ENCODE results near the gene ZFP57.

DNA sequence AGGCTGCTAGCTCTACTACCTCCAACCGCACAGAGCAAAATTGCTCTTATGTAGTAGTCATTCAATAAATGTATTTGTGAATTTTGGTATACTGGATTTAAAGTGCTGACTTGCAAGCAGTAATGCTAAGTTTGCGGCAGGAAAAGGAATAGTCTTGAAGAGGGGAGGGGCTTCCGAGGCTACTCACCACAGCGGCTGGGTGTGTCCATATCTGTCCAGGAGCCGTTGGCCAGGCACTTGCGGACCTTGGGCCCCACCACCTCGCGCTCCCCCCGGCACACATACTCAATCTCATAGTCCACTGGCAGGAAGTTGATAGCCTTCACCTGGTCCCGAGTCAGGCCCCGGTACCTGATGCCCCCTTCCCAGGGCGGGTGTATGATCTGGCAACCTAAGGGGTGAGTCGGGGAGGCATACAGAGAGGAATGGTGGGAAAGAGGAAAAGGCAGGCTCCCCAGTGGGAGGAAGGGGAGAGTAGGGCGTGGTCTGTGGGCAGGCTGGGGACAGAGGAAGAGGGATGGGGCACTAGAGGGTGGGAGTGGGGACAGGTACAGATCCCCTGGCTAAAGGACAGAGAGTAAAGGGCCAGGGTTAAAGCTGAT is 49.6 kb downstream of the ZFP57 start:
- TF ChIP-seq FOXM1 (IDR thresholded peaks at IDR 0.05; ENCODE audit: borderline replicate concordance, low read depth) (no peak), YY1 (IDR thresholded peaks at IDR 0.05; ENCODE audit: low read depth) (no peak), EP300 (IDR thresholded peaks at IDR 0.05; ENCODE audit: borderline replicate concordance) (no peak), EGR1 (IDR thresholded peaks at IDR 0.05) (no peak), TCF12 (IDR thresholded peaks at IDR 0.05; ENCODE audit: low read depth) (no peak)

All from Ishikawa (cell line).